ENCODE data around the gene WFIKKN2.

Gene WFIKKN2

GRCh38 chr17:50882851-50883250 lies 47.5 kb downstream of the WFIKKN2 start:
- DNase-seq: no peak

GRCh38 chr17:50883850-50884438 lies 48.6 kb downstream of the WFIKKN2 start:
- no peak for DNase-seq

DNA sequence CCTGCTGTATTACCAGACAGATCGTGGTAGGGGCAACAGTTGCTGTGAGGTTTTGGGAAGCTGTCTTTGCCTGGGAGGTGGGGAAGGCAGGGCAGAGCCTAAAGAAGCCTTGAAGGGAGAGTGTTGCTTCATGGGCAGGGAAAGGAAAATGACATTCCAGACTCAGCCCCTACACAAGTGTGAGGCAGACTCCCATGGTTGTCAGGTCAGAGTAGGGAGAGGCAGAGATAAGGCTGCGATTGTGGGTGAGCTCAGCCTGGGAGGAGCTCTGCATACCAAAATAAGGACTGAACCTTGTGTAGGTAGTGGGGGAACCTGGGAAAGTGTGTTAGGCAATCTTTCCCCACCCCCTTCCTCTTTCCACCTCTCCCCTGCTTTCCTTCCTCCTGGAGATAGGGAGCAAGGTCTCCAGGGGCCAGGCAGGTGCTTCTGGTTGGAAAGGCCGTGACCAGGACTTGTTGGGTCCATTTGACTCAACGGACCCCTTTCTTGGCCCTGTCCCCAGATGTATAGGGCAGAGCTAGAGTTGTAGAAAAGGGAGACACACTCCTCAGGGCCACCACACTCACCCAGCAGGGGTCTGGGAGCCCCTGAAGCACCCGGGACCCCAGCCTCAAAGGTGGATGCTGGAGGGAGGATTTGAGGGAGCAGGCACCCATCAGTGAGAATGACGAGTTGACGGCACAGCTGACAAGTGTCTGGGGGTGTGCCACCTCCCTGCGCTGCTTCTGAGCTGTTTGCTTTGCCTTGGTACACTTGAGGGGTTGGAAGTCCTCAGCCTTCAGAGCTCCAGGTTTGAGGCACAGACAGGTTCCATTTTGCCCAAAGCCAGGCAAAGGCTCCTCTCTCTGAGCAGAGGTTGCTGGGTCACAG lies 49.3 kb downstream of the WFIKKN2 start:
- DNase-seq: no peak

- DNase-seq: no peak
Measured at GRCh38 chr17:50887705-50888245, 52.4 kb downstream of the WFIKKN2 start.

- DNase-seq: no peak
Measured at GRCh38 chr17:50889528-50890118, 54.2 kb downstream of the WFIKKN2 start.

- DNase-seq: no peak
Measured at GRCh38 chr17:50890675-50891516, 55.5 kb downstream of the WFIKKN2 start.

GRCh38 chr17:50891577-50891989 lies 56.2 kb downstream of the WFIKKN2 start:
- no peak for DNase-seq
